ENCODE measurements around the gene SH3BGRL.
"Not testable (repeated sequence)": the region's sequence is repeated elsewhere in the genome, so short reads cannot be mapped to it uniquely, and the experiment has no call there.

SH3BGRL gene

DNA sequence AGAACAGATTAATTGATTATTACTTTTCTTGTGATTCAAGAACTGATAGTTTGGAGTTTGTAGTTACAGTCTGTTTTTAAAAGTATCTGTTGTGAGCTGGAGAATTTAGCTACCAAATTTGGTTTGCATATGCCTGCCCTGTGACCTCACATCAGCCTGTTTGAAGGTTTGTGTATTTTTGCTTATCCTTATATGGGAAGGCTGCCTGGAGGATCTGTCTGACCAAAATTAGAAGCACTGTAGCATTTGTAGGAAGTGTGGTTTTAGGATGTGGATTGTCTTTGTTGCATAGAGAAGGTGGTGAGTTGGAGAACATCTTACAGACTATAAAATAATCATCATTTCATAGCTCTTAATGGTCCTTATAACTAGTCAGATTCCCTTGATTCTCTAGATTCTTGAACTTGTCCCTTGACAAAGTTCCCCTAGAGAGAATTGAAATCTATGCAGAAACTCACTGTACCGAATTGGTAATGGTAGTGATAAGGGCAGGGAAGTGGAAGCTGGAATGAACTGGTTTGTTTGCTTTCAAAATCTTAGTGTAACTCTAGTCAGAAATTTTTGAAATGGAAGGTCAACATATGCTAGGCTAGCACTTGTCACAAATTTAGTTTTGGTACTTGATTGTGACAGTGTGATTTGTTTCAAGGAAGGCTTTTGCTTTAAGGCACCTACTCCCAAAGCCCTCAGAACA lies 57.3 kb downstream of the SH3BGRL start:
- DNase-seq (ENCODE audit: insufficient read length, low spot score) (no peak), FAIRE-seq (no peak)

DNA sequence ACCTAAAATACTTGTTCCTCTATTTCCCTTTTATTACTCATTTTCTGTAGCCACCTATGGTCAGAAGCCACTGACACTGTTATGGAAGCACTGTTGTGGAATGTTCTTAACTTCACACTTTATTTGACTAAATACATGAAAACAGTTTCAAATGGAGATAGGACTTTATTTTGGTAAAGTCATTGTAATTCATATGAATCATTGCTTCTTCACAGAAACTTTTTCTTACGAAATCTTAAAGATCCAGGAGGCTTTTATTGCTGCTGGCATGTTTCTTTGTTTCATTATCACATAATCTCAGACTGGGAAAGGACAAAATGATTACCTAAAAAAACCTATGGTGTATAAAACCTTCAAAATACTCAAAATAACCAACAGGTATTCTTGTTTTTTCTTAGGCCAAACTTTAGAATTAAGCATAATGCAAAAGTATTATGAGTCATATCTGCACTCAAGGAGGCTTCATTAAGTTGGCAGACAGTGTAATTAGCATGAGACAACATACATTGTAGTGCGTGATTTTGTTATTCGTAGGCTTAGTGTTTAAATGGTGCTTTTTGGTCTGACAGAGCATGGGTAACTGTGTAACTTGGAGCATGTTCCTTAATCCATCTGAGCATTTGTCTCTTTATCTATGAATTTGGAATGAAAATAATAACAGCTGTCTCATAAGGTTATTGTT lies 58.0 kb downstream of the SH3BGRL start:
- FAIRE-seq (no peak), DNase-seq (ENCODE audit: insufficient read length, low spot score) (no peak)

DNA sequence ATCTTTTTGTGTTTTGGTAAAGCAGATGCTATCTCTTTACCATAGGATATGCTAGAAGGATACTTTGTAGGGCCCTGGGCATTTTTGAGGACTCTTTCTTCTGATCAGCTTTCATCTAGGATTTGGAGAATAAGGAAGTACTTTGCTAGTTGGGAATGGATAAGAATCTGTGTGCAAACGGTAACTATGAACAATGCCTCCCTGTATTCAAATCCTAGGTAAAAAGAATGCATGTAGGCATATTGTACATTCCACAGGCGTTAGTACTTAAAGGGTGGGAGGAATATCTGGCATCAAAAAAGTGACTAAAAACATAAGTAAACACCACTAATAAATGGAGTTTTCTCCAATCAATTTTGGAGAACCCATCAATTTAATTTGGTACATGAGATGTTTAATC lies 59.7 kb downstream of the SH3BGRL start:
- no peak for DNase-seq (ENCODE audit: insufficient read length, low spot score)
- FAIRE-seq: no peak

DNA sequence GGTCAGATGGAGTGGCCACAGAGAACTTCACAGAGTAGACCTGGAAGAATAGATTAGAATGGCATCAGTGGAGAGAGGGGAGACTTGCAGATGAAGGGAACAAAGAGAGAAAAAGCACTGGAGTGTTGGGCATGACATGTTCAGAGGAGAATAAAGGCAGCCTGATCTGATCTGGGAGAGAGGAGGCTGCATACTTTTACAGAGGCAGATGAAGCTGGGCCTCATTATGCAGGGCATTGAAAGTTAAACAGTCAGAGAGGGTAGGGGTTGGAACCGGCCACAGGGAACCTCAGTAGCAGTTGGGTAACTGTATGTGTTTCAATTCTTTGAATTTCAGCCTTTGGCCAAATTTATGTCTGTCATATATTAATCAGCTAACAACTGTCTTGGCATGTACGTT lies 61.2 kb downstream of the SH3BGRL start:
- no peak for FAIRE-seq

GRCh38 chrX:81278616-81279015 lies 76.7 kb downstream of the SH3BGRL start:
- no peak for FAIRE-seq

More for the DNA sequence above, 61.2 kb downstream of the SH3BGRL start:
- no peak for DNase-seq (ENCODE audit: insufficient read length, low spot score)

GRCh38 chrX:81280148-81280547 lies 78.2 kb downstream of the SH3BGRL start:
- FAIRE-seq: no peak
- DNase-seq (ENCODE audit: insufficient read length, low spot score): no peak

More at GRCh38 chrX:81278616-81279015, 76.7 kb downstream of the SH3BGRL start:
- no peak for DNase-seq (ENCODE audit: insufficient read length, low spot score)

DNA sequence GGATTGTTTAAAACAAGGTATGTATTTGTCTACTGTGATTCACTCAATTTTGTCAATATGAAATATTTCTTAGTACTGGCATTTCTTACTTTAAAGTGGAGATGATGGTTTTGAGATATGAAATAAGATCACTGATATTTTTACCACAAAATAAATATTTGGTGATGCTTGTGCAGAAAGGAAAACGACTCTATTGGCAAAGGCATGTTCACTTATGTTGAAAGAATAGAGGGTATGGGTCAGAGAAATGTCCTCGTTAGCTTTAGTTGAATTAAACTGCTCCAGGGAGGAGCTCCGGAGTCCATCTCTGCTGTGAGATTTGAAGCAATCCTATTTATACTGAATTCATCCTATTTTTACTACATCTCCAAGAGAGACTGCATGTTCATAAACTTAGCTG lies 84.2 kb downstream of the SH3BGRL start:
- FAIRE-seq (no peak), DNase-seq (ENCODE audit: insufficient read length, low spot score) (no peak)

- FAIRE-seq: no peak
- DNase-seq (ENCODE audit: insufficient read length, low spot score): no peak
Measured at GRCh38 chrX:81286608-81287007, 84.7 kb downstream of the SH3BGRL start.

GRCh38 chrX:81291996-81292395 lies 90.1 kb downstream of the SH3BGRL start:
- no peak for DNase-seq (ENCODE audit: insufficient read length, low spot score)

DNA sequence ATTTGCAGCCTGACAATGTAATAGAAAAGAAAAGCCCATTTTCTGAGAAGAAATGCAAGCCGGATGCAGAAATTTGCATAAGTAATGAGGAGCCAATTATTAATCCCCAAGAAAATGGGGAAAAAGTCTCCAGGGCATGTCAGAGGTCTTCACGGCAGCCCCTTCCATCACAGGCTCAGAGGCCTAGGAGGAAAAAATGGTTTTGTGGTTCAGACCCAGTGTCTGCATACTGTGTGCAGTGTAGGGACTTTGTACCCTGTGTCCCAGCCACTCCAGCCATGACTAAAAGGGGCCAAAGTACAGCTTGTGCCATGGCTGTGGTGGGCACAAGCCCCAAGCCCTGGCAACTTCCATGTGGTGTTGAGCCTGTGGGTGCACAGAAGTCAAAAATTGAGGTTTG lies 92.2 kb downstream of the SH3BGRL start:
- FAIRE-seq (no peak), DNase-seq (ENCODE audit: insufficient read length, low spot score) (no peak)

More at GRCh38 chrX:81291996-81292395, 90.1 kb downstream of the SH3BGRL start:
- FAIRE-seq: no peak

DNA sequence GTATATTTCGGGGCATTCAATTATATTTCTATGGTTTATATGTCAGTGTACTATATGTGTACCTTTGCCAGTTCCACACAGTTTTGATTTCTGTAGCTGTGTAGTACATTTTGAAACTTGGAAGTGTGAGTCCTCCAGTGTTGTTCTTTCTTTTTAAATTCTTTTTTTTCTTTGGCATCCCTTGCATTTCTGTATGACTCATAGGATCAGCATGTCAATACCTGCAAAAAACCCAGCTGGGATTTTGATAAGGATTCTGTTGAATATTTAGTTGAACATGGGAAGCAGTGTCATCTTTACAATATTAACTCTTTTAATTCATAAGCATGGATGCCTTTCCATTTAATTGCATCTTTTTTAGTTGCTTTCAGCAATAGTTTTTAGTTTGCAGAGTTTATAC lies 100.0 kb downstream of the SH3BGRL start:
- no peak for FAIRE-seq

DNA sequence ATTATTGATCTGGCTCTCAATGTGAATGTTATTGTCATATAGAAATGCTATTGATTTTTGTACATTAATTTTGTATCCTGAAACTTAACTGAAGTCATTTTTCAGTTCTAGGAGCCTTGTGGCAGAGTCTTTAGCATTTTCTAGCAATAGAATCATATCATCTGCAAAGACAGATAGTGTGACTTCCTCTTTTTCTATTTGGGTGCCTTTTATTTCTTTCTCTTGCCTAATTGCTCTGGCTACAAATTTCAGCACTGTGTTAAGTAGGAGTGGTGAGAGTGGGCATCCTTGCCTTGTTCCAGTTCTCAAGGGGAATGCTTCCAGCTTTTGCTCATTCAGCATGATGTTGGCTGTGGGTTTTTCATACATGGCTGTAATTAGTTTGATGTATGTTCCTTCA lies 102.7 kb downstream of the SH3BGRL start:
- DNase-seq (ENCODE audit: insufficient read length, low spot score) (no peak), FAIRE-seq (no peak)

More for the DNA sequence above, 100.0 kb downstream of the SH3BGRL start:
- DNase-seq (ENCODE audit: insufficient read length, low spot score): no peak

- FAIRE-seq: no peak
- no peak for DNase-seq (ENCODE audit: insufficient read length, low spot score)
Measured at GRCh38 chrX:81305240-81305639, 103.3 kb downstream of the SH3BGRL start.

- FAIRE-seq (no peak), DNase-seq (ENCODE audit: insufficient read length, low spot score) (no peak)
Measured at GRCh38 chrX:81308086-81308829, 106.4 kb downstream of the SH3BGRL start.

DNA sequence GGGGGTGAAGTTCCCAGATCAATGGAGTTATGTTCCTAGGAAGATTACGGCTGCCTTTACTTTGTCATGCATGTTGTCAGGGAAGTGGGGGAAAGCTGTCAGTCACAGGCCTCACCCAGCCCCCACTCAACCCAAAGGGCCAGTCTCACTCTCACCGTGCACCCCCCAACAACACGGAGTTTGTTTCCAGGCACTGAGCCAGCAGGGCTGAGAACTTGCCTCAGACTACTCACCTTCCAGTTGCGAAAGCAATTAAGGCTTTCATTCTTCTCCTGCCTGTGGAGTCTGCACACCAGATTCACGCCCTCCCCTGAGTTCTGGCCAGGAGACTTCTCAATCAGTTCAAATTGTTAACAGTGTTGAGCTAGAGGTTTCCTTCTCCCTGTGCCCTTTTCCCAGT lies 114.3 kb downstream of the SH3BGRL start:
- FAIRE-seq (no peak), DNase-seq (ENCODE audit: insufficient read length, low spot score) (no peak)

DNA sequence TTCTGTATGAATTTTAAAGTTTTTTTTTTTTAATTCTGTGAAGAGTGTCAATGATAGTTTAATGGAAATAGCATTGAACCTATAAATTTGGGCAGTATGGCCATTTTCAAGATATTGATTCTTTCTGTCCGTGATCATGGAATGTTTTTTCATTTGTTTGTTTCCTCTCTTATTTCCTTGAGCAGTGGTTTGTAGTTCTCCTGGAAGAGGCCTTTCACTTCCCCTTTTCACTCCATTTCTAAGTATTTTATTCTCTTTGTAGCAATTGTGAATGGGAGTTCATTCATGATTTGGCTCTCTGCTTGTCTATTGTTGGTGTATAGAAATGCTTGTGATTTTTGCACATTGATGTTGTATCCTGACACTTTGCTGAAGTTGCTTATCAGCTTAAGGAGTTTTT lies 129.8 kb downstream of the SH3BGRL start:
- DNase-seq (ENCODE audit: insufficient read length, low spot score); FAIRE-seq: not testable (repeated sequence)

DNA sequence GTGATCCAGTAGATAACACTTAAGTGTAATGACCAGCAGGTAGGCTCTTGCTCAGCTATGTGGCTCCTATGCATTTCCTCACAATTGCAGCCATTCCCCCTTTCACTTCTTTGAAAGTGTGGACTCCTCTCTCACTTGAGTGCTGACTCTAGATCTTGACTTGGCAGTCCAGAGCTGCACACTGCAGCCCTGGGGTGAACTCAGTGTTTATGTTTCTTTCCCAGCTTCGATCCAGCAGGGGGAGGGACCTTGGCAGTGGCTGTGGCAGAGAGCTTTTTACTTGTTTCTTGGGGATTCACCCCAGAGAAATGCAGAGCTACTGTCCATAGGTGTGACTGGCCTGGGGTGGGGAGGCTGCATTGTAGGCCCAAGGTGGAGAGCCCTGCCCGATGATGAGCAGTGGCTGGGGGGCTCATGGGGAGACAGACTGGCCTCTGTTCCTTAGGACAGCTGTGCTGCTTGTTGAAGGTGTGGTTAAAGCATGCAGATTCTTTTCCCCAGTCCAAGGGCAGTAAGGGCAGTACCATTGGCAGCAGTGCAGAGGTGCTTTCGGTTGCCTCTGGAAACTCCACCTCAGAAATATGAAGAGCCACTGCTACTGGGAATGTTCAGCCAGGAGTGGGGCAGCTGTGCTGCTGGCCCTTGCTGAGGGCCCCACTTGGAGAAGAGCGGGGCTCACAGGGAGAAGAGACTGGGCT lies 134.7 kb downstream of the SH3BGRL start:
- FAIRE-seq: no peak

GRCh38 chrX:81337805-81338204 lies 135.9 kb downstream of the SH3BGRL start:
- FAIRE-seq (no peak), DNase-seq (ENCODE audit: insufficient read length, low spot score) (no peak)

More for the DNA sequence above, 134.7 kb downstream of the SH3BGRL start:
- no peak for DNase-seq (ENCODE audit: insufficient read length, low spot score)

DNA sequence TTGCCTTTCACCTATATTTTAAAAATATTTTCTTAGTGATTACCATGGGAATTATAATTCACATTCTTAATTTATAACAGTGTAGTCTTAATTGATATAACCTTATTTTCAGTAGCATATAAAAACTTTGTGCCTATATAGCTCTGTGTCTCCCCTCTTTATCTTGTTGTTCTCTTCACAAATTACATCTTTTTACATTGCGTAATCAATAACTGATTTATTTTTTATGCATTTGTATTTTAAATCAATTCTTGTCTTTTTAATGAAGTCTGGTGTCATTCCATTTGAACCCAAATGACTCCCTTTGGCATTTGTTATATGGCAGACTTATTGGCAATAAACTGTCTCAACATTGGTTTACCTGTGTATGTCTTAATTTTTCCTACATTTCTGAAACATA lies 137.0 kb downstream of the SH3BGRL start:
- DNase-seq (ENCODE audit: insufficient read length, low spot score): no peak
- no peak for FAIRE-seq

- not testable (repeated sequence) for DNase-seq (ENCODE audit: insufficient read length, low spot score); FAIRE-seq
Measured at GRCh38 chrX:81345296-81345695, 143.4 kb downstream of the SH3BGRL start.
